H54 (cell line): Measurements from ENCODE around the gene PABPN1.
"Not testable (repeated sequence)": the region's sequence is repeated elsewhere in the genome, so short reads cannot be mapped to it uniquely, and the experiment has no call there.

Experiments used
- DNase-seq: peaks from one replicate; pipeline ENCODE4 v3.0.0; 2011; ENCODE audit warnings: low spot score, mixed read lengths; ENCODE audit not compliant: insufficient read length
- FAIRE-seq: peaks from 3 replicates; lab custom pipeline; 2011; peaks lifted over from hg19 to GRCh38; lab: Jason Lieb, UNC
- POLR2A ChIP-seq: IDR thresholded peaks from 2 replicates; pipeline ENCODE4 v1.6.1; 2011; ENCODE audit warnings: low read depth, mild to moderate bottlenecking, low read length

PABPN1 gene, protein sequence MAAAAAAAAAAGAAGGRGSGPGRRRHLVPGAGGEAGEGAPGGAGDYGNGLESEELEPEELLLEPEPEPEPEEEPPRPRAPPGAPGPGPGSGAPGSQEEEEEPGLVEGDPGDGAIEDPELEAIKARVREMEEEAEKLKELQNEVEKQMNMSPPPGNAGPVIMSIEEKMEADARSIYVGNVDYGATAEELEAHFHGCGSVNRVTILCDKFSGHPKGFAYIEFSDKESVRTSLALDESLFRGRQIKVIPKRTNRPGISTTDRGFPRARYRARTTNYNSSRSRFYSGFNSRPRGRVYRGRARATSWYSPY

DNA sequence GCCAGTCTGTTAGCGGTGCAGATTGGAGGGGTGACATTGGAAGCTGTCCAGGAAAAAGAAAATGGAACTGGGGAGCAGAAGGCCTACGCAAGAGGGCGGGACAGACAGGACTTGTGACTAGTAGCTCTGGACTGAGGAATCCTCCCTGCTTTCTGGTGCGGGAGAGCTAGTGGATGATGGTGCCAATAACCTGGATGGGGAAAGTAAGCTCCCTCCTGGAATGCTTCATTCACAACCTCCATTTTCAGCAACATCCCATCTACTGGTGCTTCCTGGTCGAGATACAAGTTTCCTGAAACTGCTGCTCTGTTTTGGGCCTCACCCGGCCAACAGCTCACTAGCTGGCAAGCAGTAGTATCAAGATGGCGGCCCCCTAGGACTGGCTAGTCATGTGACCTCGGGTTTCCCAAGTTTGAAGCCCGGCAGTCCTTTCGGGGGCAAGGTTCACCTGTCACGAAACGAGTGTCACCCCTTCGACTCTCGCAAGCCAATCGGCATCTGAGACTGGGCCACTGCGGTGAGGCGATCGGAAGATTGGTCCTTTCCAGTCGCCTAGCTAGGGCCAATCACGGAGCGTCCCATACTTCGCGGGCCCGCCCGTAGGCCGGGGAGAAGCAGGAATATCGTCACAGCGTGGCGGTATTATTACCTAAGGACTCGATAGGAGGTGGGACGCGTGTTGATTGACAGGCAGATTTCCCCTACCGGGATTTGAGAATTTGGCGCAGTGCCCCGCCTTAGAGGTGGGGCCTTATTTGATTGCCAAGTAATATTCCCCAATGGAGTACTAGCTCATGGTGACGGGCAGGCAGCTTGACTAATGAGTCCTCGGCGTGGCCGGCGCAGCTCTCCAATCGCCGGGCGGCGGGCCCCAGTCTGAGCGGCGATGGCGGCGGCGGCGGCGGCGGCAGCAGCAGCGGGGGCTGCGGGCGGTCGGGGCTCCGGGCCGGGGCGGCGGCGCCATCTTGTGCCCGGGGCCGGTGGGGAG is at the start of gene PABPN1:
Gene PABPN1, plus strand, starts transcription at position 874 of the 988 bp plus-strand sequence. Its CDS starts 13 bp downstream, at position 887.
- peak; percentile 97 for FAIRE-seq
- no peak for TF ChIP-seq POLR2A
- DNase-seq = peak; percentile 82

DNA sequence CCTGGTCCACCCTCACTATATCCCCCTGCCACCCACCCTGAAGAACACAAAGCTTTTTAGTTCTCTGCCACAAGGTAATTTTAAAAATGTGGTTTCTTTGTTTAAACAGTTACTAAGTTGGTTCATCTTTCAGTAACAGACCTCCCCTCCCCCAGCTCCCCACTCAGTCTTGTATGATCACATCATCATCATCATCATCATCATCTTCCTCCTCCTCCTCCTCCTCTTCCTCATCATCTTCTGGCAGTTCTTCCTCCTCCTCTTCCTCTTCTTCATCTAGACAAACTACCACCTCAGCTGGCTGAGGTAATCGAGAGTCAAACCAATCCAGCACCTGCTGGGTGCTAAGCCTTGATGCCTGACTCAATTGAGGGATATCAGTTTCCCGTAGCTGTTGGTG is 45.8 kb upstream of the PABPN1 start:
- FAIRE-seq (no peak), DNase-seq (no peak)
- no peak for TF ChIP-seq POLR2A

DNA sequence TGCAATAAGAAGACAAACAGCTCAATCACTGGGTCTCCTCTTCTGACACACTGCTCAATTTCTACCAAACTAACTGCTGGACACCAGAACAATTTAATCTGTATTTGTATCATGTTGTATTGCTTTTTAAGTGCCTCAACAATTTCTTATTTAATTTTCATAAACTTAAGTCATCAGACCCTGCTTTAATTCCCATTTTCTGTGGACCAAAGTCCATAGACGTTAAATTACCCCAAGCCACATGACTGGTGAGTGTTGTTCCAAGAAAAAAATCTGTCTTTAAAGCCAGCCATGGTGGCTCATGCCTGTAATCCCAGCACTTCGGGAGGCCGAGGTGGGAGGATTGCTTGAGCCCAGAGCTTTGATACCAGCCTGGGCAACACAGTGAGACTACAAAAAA is 44.1 kb upstream of the PABPN1 start:
- TF ChIP-seq POLR2A = no peak
- FAIRE-seq = no peak
- DNase-seq = no peak

DNA sequence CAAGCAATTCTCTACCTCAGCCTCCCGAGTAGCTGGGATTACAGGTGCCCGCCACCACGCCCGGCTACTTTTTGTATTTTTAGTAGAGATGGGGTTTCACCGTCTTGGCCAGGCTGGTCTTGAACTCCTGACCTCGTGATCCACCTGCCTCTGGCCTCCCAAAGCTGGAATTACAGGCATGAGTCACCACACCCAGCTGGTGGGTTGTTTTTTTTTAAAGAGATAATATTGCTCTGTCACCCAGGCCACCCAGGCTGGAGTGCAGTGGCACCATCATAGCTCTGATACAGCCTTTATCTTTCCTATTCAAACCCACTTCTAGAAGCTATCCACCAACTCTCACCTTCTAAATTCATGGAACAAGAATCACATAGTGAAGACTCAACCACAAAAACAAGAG is 43.3 kb upstream of the PABPN1 start:
- DNase-seq, FAIRE-seq: not testable (repeated sequence)

DNA sequence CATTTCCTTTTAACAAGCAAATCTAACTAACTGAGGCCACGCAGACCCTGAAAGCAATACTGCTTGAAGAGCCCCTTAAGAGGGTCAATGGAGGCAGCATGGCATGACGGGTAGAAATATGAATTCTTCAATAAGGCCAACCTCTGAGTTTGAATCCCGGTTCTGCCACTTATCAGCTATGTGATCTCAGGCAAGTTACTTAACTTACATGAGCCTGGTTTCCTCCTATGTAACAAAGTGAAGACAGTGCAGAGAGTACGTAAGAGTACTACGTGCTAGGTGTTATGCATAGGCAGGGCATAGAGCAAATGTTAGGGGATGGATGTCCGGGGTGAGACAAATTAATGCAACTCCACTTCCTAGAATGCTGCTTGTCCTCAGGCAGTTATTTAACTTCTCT is 40.0 kb upstream of the PABPN1 start:
- no peak for TF ChIP-seq POLR2A
- DNase-seq (no peak), FAIRE-seq (no peak)

DNA sequence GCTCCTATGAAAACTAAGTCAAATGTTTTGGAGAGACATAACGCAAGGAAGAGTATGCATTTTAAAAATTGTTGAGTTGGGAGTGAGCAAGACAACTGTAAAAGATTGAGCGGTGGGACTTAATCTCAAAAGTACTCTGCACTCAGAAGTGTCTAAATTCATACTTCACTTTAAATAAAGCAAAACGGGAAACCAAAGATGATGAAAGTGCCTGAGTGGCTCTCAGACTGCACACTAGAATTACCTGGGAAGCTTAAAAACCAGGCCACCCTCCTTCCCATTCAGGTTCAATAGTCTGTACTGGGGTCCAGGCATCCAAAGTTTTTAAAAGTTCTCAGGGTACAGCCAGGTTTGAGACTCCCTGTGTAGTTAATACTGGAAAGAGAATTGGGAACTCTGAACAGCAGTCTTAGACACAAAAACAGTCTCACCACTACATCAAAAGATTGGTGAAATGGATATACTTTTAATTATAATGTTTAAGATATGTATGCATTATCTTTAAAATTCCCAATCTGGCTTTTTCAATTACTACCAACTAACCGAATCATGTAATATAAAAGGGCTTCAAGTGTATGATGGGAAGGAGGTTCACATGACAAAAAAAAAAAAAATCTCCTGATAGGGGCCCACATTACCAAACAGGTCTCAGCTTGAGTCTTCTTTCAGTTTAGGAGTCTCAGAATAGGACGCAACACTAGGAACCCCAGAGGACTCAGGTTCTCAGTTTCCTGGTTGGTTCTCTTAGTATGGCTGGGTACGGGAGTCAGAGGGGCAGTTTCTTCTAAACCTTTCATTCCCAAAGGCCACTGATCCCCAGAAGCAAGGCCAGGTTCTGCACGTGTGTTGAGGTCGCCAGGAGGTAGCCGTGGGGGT is 36.4 kb upstream of the PABPN1 start:
- TF ChIP-seq POLR2A = no peak
- no peak for FAIRE-seq
- DNase-seq = no peak

DNA sequence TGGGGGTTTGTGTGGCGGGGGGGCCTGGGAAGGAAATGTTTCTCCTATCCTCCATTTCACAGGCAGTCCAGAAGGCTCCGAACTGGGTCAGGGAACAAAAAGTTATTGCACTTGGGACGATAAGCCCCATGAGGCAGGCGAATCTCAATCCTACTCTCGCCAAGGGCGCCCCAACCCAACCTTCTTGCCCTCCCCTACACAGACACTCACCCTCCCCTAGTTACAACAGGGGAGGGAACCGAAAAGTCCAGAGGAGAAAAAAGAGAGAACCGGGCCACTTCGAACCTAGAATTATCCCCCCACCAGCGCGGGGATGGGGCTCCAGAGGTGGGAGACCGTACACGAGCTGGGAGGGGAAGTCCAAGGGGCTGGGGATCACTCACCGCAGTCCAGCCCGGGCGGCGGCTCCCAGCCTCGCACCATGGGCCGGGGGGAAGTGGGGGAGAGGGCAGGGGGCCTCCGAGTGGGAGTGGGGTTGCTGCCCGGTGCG is 35.7 kb upstream of the PABPN1 start:
- DNase-seq (peak; percentile 22), FAIRE-seq (no peak)
- TF ChIP-seq POLR2A = no peak

DNA sequence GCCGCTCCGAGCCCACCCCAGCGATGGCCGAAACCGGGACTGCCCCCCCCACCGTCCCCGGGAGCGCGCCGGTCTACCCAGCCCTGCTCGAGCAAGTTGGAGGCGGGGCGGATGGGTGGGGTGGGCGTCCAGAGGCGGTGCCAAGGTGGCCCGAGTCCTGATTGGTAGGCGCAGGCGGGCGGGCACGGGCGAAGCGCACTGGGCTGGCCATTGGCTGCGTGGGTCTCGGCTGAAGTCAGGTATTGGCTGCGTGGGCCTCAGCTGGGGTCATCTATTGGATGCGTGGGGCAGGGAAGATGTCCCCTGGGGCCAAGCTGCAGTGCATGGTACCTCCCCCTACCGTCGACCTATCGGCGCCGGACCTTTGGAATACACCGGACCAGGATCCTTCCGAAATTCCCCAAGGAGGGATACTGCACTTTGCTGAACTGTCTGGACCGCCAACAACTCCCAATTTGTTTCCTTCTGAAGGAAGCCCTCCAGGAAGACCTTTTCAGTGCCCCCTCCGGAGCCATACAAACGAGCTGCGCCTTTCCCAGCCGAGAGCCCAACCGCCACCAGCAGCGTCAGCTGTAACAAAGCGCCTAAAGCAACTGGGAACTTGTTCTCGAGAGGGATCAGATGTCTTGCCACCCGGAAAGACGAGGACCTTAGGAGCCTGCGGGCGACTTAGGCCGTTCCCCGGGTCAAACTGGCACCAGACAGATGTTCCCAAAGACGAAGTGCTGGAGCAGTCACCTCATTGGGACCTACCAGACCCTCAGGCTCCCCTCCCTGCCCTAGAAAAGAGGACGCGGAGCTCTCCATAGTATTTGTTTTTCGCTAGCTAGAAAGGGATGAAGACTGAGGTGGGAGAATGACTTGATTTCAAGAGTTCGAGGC is 35.0 kb upstream of the PABPN1 start, which contains the start of gene HOMEZ:
Gene HOMEZ, minus strand, starts transcription at position 113 of the 882 bp plus-strand sequence. CDS start 180 bp downstream, outside the sequence.
- peak; percentile 89 for DNase-seq
- peak; percentile 97 for FAIRE-seq
- TF ChIP-seq POLR2A = peak; percentile 48

DNA sequence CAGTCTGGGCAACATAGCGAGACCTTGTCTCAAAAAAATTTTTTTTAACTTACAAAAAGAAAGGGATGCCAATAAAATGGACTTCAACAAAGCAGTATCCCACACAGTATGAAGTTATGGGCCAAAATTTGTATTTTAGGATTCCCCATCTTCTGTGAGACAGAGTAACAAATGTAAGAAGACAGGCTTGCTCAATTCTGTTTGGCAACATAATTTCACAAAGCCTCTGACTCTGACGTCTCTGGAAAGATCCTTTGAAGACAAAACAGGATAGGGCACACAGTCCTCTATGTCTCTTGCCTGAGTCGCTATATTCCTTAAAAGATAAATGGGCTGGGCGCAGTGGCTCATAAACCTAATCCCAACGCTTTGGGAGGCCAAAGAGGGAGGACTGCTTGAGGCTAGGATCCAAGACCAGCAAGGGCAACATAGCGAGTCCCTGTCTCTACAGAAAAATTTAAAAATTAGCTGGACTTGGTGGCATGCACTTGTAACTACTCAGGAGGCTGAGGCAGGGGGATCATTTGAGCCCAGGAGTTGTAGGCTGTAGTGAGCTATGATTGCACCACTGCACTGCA is 34.3 kb upstream of the PABPN1 start:
- no peak for DNase-seq
- no peak for TF ChIP-seq POLR2A
- no peak for FAIRE-seq

DNA sequence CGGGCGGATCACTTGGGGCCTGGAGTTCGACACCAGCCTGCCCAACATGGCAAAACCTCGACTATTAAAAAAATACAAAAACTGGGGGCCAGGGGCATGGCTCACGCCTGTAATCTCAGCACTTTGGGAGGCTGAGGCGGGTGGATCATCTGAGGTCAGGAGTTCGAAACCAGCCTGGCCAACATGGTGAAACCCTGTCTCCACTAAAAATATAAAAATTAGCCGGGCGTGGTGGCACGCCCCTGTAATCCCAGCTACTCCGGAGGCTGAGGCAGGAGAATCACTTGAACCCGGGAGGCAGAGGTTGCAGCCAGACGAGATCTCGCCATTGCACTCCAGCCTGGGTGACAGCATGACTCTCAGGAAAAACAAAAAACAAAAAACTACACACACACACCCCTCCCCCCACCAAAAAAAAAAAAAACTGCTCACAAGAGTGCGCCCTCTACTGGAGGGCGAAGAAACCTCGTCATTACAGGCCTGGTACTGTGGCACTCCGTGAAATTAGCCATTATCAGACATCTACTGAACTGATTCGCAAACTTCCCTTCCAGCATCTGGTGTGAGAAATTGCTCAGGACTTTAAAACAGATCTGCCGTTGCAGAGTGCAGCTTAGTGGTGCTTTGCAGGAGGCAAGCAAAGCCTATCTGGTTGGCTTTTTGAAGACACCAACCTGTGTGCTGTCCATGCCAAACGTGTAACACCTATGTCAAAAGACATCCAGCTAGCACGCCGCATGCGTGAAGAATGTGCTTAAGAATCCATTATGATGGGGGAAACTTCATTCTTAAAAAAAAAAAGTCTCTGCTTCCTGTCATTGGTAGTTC is 26.3 kb upstream of the PABPN1 start:
- no peak for TF ChIP-seq POLR2A
- FAIRE-seq (peak; percentile 69), DNase-seq (no peak)
